WTC11 (cell line): ENCODE results near the gene CALHM1.
"Not testable (repeated sequence)": the region's sequence is repeated elsewhere in the genome, so short reads cannot be mapped to it uniquely, and the experiment has no call there.

ENCODE experiments used
- ATF3 ChIP-seq: sonication (generic); formaldehyde crosslinking; conservative IDR thresholded peaks from 2 replicates; pipeline ENCODE4 v1.8.1; 2022; ENCODE audit warnings: mild to moderate bottlenecking, missing genetic modification reagents
- NR1H2 ChIP-seq: sonication (generic); formaldehyde crosslinking; IDR thresholded peaks from 2 replicates; pipeline ENCODE4 v1.9.0; 2021; ENCODE audit warnings: mild to moderate bottlenecking, moderate library complexity, missing genetic modification reagents
- TP53 ChIP-seq: sonication (generic); formaldehyde crosslinking; IDR thresholded peaks from 2 replicates; pipeline ENCODE4 v1.8.1; 2023; ENCODE audit warnings: mild to moderate bottlenecking, missing genetic modification reagents
- ZMAT4 ChIP-seq: fragments of 250-450 bp; sonication (Bioruptor Pico); IDR thresholded peaks from 2 replicates; pipeline ENCODE4 v1.9.0; 2021; ENCODE audit warnings: mild to moderate bottlenecking
- ZNF263 ChIP-seq: sonication (generic); formaldehyde crosslinking; IDR thresholded peaks from 2 replicates; pipeline ENCODE4 v1.8.1; 2022; ENCODE audit warnings: low read depth, mild to moderate bottlenecking, moderate library complexity, missing genetic modification reagents
- ZNF512 ChIP-seq: sonication (generic); formaldehyde crosslinking; IDR thresholded peaks from 2 replicates; pipeline ENCODE4 v1.8.1; 2022; ENCODE audit warnings: missing genetic modification reagents, borderline replicate concordance
- TF ChIP-seq, protein P1 (sequence below): sonication (generic); formaldehyde crosslinking; IDR thresholded peaks from 2 replicates; pipeline ENCODE4 v1.8.0; 2022; ENCODE audit warnings: mild to moderate bottlenecking, missing genetic modification reagents
- TF ChIP-seq, protein P2 (sequence below): fragments of 200-600 bp; IDR thresholded peaks from 2 replicates; pipeline ENCODE4 v1.8.0; 2022; ENCODE audit warnings: antibody characterized with exemption
- TF ChIP-seq, protein P3 (sequence below): sonication (generic); formaldehyde crosslinking; IDR thresholded peaks from 2 replicates; pipeline ENCODE4 v1.8.1; 2022; ENCODE audit warnings: low read depth, missing genetic modification reagents, borderline replicate concordance

- not testable (repeated sequence) for TF ChIP-seq ZMAT4, NR1H2, ZNF263, ZNF512, TP53, ATF3 (CRISPR knock-in tag)
- TF ChIP-seq, protein P1, sequence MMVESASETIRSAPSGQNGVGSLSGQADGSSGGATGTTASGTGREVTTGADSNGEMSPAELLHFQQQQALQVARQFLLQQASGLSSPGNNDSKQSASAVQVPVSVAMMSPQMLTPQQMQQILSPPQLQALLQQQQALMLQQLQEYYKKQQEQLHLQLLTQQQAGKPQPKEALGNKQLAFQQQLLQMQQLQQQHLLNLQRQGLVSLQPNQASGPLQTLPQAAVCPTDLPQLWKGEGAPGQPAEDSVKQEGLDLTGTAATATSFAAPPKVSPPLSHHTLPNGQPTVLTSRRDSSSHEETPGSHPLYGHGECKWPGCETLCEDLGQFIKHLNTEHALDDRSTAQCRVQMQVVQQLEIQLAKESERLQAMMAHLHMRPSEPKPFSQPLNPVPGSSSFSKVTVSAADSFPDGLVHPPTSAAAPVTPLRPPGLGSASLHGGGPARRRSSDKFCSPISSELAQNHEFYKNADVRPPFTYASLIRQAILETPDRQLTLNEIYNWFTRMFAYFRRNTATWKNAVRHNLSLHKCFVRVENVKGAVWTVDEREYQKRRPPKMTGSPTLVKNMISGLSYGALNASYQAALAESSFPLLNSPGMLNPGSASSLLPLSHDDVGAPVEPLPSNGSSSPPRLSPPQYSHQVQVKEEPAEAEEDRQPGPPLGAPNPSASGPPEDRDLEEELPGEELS (CRISPR knock-in tag) = not testable (repeated sequence)
- TF ChIP-seq, protein P2, sequence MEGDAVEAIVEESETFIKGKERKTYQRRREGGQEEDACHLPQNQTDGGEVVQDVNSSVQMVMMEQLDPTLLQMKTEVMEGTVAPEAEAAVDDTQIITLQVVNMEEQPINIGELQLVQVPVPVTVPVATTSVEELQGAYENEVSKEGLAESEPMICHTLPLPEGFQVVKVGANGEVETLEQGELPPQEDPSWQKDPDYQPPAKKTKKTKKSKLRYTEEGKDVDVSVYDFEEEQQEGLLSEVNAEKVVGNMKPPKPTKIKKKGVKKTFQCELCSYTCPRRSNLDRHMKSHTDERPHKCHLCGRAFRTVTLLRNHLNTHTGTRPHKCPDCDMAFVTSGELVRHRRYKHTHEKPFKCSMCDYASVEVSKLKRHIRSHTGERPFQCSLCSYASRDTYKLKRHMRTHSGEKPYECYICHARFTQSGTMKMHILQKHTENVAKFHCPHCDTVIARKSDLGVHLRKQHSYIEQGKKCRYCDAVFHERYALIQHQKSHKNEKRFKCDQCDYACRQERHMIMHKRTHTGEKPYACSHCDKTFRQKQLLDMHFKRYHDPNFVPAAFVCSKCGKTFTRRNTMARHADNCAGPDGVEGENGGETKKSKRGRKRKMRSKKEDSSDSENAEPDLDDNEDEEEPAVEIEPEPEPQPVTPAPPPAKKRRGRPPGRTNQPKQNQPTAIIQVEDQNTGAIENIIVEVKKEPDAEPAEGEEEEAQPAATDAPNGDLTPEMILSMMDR = not testable (repeated sequence)
- TF ChIP-seq, protein P3, sequence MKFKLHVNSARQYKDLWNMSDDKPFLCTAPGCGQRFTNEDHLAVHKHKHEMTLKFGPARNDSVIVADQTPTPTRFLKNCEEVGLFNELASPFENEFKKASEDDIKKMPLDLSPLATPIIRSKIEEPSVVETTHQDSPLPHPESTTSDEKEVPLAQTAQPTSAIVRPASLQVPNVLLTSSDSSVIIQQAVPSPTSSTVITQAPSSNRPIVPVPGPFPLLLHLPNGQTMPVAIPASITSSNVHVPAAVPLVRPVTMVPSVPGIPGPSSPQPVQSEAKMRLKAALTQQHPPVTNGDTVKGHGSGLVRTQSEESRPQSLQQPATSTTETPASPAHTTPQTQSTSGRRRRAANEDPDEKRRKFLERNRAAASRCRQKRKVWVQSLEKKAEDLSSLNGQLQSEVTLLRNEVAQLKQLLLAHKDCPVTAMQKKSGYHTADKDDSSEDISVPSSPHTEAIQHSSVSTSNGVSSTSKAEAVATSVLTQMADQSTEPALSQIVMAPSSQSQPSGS = not testable (repeated sequence)
Observed at GRCh38 chr10:103486635-103487409, 28.1 kb upstream of the CALHM1 start.
